WTC11 (cell line): ENCODE measurements around the gene PDCD5. TPM values are rescaled to one million over a fixed set of nuclear protein-coding genes. Genes with fewer than 3 reads are reported as not detected.

Source experiments
- ATAC-seq: fragments of 200-7000 bp; cut with Tn5 transposase; 2 replicates; pipeline ENCODE4 v1.10.0; 2021; ENCODE audit warnings: mild to moderate bottlenecking, moderate library complexity
- CTCF ChIA-PET: fragments of 300-600 bp; sonication (Branson Sonifier 250); formaldehyde crosslinking; loops from one replicate; lab custom pipeline; 2021; ENCODE audit warnings: antibody characterized with exemption; lab: Charles Lee
- POLR2A ChIA-PET: fragments of 350-600 bp; sonication (Branson Sonifier 250); formaldehyde crosslinking; loops from one replicate; lab custom pipeline; 2021; ENCODE audit warnings: antibody characterized with exemption; lab: Charles Lee
- DNase-seq: peaks from one replicate; pipeline ENCODE4 v3.0.0; 2021; ENCODE audit warnings: low spot score
- H3K27ac Mint-ChIP-seq: 2 replicates; pipeline ENCODE4 v1.8.0; 2021; ENCODE audit warnings: mixed read lengths
- H3K27me3 Mint-ChIP-seq: 2 replicates; pipeline ENCODE4 v1.8.0; 2021; ENCODE audit warnings: low read depth, mild to moderate bottlenecking, moderate library complexity, mixed read lengths
- H3K36me3 Mint-ChIP-seq: 2 replicates; pipeline ENCODE4 v1.8.0; 2021; ENCODE audit warnings: mixed read lengths
- H3K4me1 Mint-ChIP-seq: 2 replicates; pipeline ENCODE4 v1.8.0; 2022; ENCODE audit warnings: mixed read lengths
- H3K4me3 Mint-ChIP-seq: 2 replicates; pipeline ENCODE4 v1.8.0; 2021; ENCODE audit warnings: mild to moderate bottlenecking, moderate library complexity, mixed read lengths
- H3K9me3 Mint-ChIP-seq: 2 replicates; pipeline ENCODE4 v1.8.0; 2021; ENCODE audit warnings: mixed read lengths
- E2F4 ChIP-seq: sonication (generic); formaldehyde crosslinking; IDR thresholded peaks from 2 replicates; pipeline ENCODE4 v1.8.1; 2022; ENCODE audit warnings: low read depth, mild to moderate bottlenecking, moderate library complexity, missing genetic modification reagents, borderline replicate concordance
- E2F5 ChIP-seq: sonication (generic); formaldehyde crosslinking; IDR thresholded peaks from 2 replicates; pipeline ENCODE4 v1.8.1; 2022; ENCODE audit warnings: mild to moderate bottlenecking, moderate library complexity, missing genetic modification reagents
- FOXP4 ChIP-seq: sonication (generic); formaldehyde crosslinking; IDR thresholded peaks from 2 replicates; pipeline ENCODE4 v1.8.0; 2022; ENCODE audit warnings: mild to moderate bottlenecking, missing genetic modification reagents
- GRHL2 ChIP-seq: fragments of 250-450 bp; sonication (Bioruptor Pico); IDR thresholded peaks from 2 replicates; pipeline ENCODE4 v1.8.0; 2022; ENCODE audit warnings: mild to moderate bottlenecking, moderate library complexity; ENCODE audit not compliant: insufficient replicate concordance, severe bottlenecking
- GTF2I ChIP-seq: fragments of 250-450 bp; sonication (Bioruptor Pico); conservative IDR thresholded peaks from 2 replicates; pipeline ENCODE4 v1.4.0; 2021; ENCODE audit warnings: mild to moderate bottlenecking
- IRF1 ChIP-seq: sonication (generic); formaldehyde crosslinking; IDR thresholded peaks from 2 replicates; pipeline ENCODE4 v1.8.0; 2023; ENCODE audit warnings: missing genetic modification reagents
- JUN ChIP-seq: sonication (generic); formaldehyde crosslinking; IDR thresholded peaks from 2 replicates; pipeline ENCODE4 v1.8.0; 2023; ENCODE audit warnings: mild to moderate bottlenecking, missing genetic modification reagents
- MAX ChIP-seq: sonication (generic); formaldehyde crosslinking; IDR thresholded peaks from 2 replicates; pipeline ENCODE4 v1.8.0; 2022; ENCODE audit warnings: mild to moderate bottlenecking, missing genetic modification reagents
- NR2C2 ChIP-seq: sonication (generic); formaldehyde crosslinking; IDR thresholded peaks from 2 replicates; pipeline ENCODE4 v1.8.0; 2022; ENCODE audit warnings: mild to moderate bottlenecking, missing genetic modification reagents
- PRDM15 ChIP-seq: sonication (generic); formaldehyde crosslinking; IDR thresholded peaks from 2 replicates; pipeline ENCODE4 v1.8.0; 2022; ENCODE audit warnings: missing genetic modification reagents
- STAT6 ChIP-seq: sonication (generic); formaldehyde crosslinking; conservative IDR thresholded peaks from 2 replicates; pipeline ENCODE4 v1.8.1; 2023; ENCODE audit warnings: mild to moderate bottlenecking, low read depth, missing genetic modification reagents, moderate library complexity
- TCF7 ChIP-seq: sonication (generic); formaldehyde crosslinking; IDR thresholded peaks from 2 replicates; pipeline ENCODE4 v1.8.0; 2022; ENCODE audit warnings: mild to moderate bottlenecking, low read depth, missing genetic modification reagents, moderate library complexity
- TP53 ChIP-seq: sonication (generic); formaldehyde crosslinking; IDR thresholded peaks from 2 replicates; pipeline ENCODE4 v1.8.1; 2023; ENCODE audit warnings: mild to moderate bottlenecking, missing genetic modification reagents
- ZNF121 ChIP-seq: sonication (generic); formaldehyde crosslinking; IDR thresholded peaks from 2 replicates; pipeline ENCODE4 v1.8.0; 2023; ENCODE audit warnings: missing genetic modification reagents
- ZNF138 ChIP-seq: sonication (generic); formaldehyde crosslinking; conservative IDR thresholded peaks from 2 replicates; pipeline ENCODE4 v1.8.1; 2022; ENCODE audit warnings: mild to moderate bottlenecking, moderate library complexity, missing genetic modification reagents
- ZNF512 ChIP-seq: sonication (generic); formaldehyde crosslinking; IDR thresholded peaks from 2 replicates; pipeline ENCODE4 v1.8.1; 2022; ENCODE audit warnings: missing genetic modification reagents, borderline replicate concordance
- ZNF671 ChIP-seq: fragments of 250-450 bp; sonication (Bioruptor Pico); IDR thresholded peaks from 2 replicates; pipeline ENCODE4 v1.8.0; 2021; ENCODE audit warnings: mild to moderate bottlenecking
- total RNA-seq: library from RNA; stranded (reverse); gene quantifications from 3 replicates; pipeline ENCODE4 v1.2.3, GENCODE V29; 2021

Gene PDCD5
- total RNA-seq, 1 experiment from 2014 or later: 89.5 TPM

GRCh38 chr19:32615569-32615968 lies 34.6 kb downstream of the PDCD5 start:
- DNase-seq: no peak
- Mint-ChIP-seq H3K9me3 (no peaks in the 10 kb centered on the region), H3K4me3 (no peak overlapping the region), H3K4me1 (no peaks in the 10 kb centered on the region), H3K27me3 (no peaks in the 10 kb centered on the region), H3K36me3 (peaks cover 50% of the 10 kb centered on the region), H3K27ac (no peak overlapping the region)
- POLR2A ChIA-PET: no interaction called here
- CTCF ChIA-PET: no interaction called here
- ATAC-seq: no peak
- TF ChIP-seq TCF7 (CRISPR knock-in tag) (no peak), PRDM15 (CRISPR knock-in tag) (no peak), TP53 (no peak), ZNF121 (no peak), IRF1 (CRISPR knock-in tag) (no peak), MAX (CRISPR knock-in tag) (no peak), ZNF512 (CRISPR knock-in tag) (no peak), JUN (CRISPR knock-in tag) (no peak), FOXP4 (CRISPR knock-in tag) (no peak), GTF2I (CRISPR knock-in tag) (no peak)

- no peaks in the 10 kb centered on the region for H3K9me3 Mint-ChIP-seq
- ATAC-seq: no peak
- no peaks in the 10 kb centered on the region for H3K4me1 Mint-ChIP-seq
- 0 out of 2 replicates have a peak overlapping the region, but pooled peaks have one; percentile 70 for H3K27ac Mint-ChIP-seq
- no peak for DNase-seq
- CTCF ChIA-PET: no interaction called here
- no peak overlapping the region for H3K4me3 Mint-ChIP-seq
- POLR2A ChIA-PET: no interaction called here
- no peaks in the 10 kb centered on the region for H3K27me3 Mint-ChIP-seq
- peaks cover 60% of the 10 kb centered on the region for H3K36me3 Mint-ChIP-seq
- TF ChIP-seq ZNF138 (CRISPR knock-in tag) (no peak), TP53 (no peak), GRHL2 (CRISPR knock-in tag) (no peak), ZNF512 (CRISPR knock-in tag) (no peak), NR2C2 (CRISPR knock-in tag) (no peak), E2F5 (CRISPR knock-in tag) (no peak), STAT6 (CRISPR knock-in tag) (no peak), E2F4 (CRISPR knock-in tag) (no peak), ZNF671 (CRISPR knock-in tag) (no peak)
These were observed 38.2 kb downstream of the PDCD5 start for GRCh38 chr19:32619051-32619685.
